HepG2 (cell line): ENCODE results near the gene NOCT. TPM values are rescaled to one million over a fixed set of nuclear protein-coding genes. Genes with fewer than 3 reads are reported as not detected.

ENCODE experiments used
- FOSL1 ChIP-seq: sonication (generic); formaldehyde crosslinking; IDR thresholded peaks from 2 replicates; pipeline ENCODE4 v1.9.0; 2021; ENCODE audit warnings: missing genetic modification reagents, borderline replicate concordance
- GTF3A ChIP-seq: sonication (generic); formaldehyde crosslinking; conservative IDR thresholded peaks from 2 replicates; pipeline ENCODE4 v1.4.0; 2020; ENCODE audit warnings: mild to moderate bottlenecking, missing genetic modification reagents
- MAFK ChIP-seq, 2 experiments: IDR thresholded peaks in 1 of 2; conservative IDR thresholded peaks in 1 of 2; 2 replicates each; pipeline ENCODE4 v1.6.1; 2011; ENCODE audit warnings: improper control_type of control experiment in 2 of 2, low read length in 2 of 2
- XBP1 ChIP-seq: sonication (generic); formaldehyde crosslinking; IDR thresholded peaks from 2 replicates; pipeline ENCODE4 v1.5.0; 2020; ENCODE audit warnings: missing genetic modification reagents
- ZNF644 ChIP-seq: IDR thresholded peaks from 2 replicates; pipeline ENCODE4 v1.6.1; 2016; ENCODE audit warnings: low read depth
- polyA plus RNA-seq, 8 experiments: library from polyadenylated mRNA; depleted of rRNA in 3 of 8; stranded (reverse) in 7 of 8; unstranded in 1 of 8; fragments of >200 nt; fragmentation: Illumina TruSeq in 4 of 8; extraction: Trizol in 4 of 8; gene quantifications; 2 replicates each; pipeline versions ENCODE4 v1.2.1 to v1.2.3, GENCODE V29; 2011 to 2016; ENCODE audit warnings: low read depth in 4 of 8, missing spikeins in 1 of 8, mixed read lengths in 1 of 8; ENCODE audit not compliant: insufficient read depth in 1 of 8
- total RNA-seq, 5 experiments: library from RNA; depleted of rRNA; stranded (reverse); fragments of >200 nt; fragmentation: Illumina TruSeq; extraction: Trizol; gene quantifications; 2 replicates each; pipeline ENCODE4 v1.2.3, GENCODE V29; 2016; ENCODE audit warnings: low read depth in 1 of 5
- TF ChIP-seq, protein P1 (sequence below): sonication (generic); formaldehyde crosslinking; IDR thresholded peaks from 2 replicates; pipeline ENCODE4 v1.5.0; 2020; ENCODE audit warnings: mild to moderate bottlenecking, missing genetic modification reagents, borderline replicate concordance
- TF ChIP-seq, protein P2 (sequence below): IDR thresholded peaks from 2 replicates; pipeline ENCODE4 v1.6.1; 2016; ENCODE audit warnings: mild to moderate bottlenecking
- TF ChIP-seq, protein P3 (sequence below): sonication (generic); formaldehyde crosslinking; IDR thresholded peaks from 2 replicates; pipeline ENCODE4 v1.4.0; 2020; ENCODE audit warnings: missing genetic modification reagents, borderline replicate concordance

The NOCT gene
- total and polyA plus RNA-seq, 2 of the 13 experiments (the other 11 are each of a cell fraction or from before 2014, with no cell fraction given) = 3.6 to 13.1 TPM

DNA sequence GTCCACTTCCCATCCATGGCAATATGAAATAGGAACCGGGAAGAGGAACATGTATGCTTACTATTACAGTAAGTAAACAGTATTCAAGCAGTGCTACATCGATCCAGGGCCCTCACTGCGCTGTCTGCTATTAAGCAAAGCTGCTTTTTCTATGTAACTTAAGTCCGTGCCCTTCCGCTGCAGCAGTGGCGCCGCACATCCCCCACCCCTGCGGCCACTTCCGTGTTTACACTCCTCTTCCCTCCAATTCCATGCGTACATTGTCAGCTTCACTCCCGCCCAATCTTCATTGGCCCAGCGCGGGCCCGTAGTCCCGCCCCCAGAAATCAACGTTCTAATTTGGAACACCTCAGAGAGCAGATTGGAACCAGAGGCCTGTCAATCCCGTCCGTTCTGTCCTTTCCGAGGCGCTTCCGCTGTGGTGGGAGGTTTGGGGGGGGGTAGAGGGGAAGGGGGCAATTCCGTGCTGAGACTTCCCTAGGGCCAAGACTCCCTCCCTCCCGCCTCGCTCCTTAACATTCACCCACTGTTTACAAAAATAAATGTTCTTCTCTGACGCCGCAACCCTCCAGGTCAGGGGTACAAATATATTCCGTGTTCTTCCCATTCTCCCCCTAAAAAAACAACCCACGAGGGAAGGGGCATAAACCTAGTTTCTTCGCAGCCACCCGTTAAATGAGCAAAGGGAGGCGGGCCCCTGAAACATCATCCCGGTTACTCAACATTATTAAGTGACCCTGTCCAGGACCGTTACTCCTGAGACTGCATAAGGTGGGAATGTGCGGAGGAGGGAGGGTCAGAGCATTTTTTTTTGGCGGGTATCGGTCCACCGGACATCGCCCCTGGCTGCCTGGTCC lies 67.4 kb downstream of the NOCT start (continued):
- TF ChIP-seq, protein P1, sequence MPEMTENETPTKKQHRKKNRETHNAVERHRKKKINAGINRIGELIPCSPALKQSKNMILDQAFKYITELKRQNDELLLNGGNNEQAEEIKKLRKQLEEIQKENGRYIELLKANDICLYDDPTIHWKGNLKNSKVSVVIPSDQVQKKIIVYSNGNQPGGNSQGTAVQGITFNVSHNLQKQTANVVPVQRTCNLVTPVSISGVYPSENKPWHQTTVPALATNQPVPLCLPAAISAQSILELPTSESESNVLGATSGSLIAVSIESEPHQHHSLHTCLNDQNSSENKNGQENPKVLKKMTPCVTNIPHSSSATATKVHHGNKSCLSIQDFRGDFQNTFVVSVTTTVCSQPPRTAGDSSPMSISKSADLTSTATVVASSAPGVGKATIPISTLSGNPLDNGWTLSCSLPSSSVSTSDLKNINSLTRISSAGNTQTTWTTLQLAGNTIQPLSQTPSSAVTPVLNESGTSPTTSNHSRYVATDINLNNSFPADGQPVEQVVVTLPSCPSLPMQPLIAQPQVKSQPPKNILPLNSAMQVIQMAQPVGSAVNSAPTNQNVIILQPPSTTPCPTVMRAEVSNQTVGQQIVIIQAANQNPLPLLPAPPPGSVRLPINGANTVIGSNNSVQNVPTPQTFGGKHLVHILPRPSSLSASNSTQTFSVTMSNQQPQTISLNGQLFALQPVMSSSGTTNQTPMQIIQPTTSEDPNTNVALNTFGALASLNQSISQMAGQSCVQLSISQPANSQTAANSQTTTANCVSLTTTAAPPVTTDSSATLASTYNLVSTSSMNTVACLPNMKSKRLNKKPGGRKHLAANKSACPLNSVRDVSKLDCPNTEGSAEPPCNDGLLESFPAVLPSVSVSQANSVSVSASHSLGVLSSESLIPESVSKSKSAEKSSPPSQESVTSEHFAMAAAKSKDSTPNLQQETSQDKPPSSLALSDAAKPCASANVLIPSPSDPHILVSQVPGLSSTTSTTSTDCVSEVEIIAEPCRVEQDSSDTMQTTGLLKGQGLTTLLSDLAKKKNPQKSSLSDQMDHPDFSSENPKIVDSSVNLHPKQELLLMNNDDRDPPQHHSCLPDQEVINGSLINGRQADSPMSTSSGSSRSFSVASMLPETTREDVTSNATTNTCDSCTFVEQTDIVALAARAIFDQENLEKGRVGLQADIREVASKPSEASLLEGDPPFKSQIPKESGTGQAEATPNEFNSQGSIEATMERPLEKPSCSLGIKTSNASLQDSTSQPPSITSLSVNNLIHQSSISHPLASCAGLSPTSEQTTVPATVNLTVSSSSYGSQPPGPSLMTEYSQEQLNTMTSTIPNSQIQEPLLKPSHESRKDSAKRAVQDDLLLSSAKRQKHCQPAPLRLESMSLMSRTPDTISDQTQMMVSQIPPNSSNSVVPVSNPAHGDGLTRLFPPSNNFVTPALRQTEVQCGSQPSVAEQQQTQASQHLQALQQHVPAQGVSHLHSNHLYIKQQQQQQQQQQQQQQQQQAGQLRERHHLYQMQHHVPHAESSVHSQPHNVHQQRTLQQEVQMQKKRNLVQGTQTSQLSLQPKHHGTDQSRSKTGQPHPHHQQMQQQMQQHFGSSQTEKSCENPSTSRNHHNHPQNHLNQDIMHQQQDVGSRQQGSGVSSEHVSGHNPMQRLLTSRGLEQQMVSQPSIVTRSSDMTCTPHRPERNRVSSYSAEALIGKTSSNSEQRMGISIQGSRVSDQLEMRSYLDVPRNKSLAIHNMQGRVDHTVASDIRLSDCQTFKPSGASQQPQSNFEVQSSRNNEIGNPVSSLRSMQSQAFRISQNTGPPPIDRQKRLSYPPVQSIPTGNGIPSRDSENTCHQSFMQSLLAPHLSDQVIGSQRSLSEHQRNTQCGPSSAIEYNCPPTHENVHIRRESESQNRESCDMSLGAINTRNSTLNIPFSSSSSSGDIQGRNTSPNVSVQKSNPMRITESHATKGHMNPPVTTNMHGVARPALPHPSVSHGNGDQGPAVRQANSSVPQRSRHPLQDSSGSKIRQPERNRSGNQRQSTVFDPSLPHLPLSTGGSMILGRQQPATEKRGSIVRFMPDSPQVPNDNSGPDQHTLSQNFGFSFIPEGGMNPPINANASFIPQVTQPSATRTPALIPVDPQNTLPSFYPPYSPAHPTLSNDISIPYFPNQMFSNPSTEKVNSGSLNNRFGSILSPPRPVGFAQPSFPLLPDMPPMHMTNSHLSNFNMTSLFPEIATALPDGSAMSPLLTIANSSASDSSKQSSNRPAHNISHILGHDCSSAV (CRISPR knock-in tag) = no peak
- no peak for TF ChIP-seq XBP1
- TF ChIP-seq, protein P2, sequence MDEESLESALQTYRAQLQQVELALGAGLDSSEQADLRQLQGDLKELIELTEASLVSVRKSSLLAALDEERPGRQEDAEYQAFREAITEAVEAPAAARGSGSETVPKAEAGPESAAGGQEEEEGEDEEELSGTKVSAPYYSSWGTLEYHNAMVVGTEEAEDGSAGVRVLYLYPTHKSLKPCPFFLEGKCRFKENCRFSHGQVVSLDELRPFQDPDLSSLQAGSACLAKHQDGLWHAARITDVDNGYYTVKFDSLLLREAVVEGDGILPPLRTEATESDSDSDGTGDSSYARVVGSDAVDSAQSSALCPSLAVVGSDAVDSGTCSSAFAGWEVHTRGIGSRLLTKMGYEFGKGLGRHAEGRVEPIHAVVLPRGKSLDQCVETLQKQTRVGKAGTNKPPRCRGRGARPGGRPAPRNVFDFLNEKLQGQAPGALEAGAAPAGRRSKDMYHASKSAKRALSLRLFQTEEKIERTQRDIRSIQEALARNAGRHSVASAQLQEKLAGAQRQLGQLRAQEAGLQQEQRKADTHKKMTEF (CRISPR knock-in tag) = peak; percentile 63
- TF ChIP-seq FOSL1 = no peak
- no peak for TF ChIP-seq GTF3A
- TF ChIP-seq, protein P3, sequence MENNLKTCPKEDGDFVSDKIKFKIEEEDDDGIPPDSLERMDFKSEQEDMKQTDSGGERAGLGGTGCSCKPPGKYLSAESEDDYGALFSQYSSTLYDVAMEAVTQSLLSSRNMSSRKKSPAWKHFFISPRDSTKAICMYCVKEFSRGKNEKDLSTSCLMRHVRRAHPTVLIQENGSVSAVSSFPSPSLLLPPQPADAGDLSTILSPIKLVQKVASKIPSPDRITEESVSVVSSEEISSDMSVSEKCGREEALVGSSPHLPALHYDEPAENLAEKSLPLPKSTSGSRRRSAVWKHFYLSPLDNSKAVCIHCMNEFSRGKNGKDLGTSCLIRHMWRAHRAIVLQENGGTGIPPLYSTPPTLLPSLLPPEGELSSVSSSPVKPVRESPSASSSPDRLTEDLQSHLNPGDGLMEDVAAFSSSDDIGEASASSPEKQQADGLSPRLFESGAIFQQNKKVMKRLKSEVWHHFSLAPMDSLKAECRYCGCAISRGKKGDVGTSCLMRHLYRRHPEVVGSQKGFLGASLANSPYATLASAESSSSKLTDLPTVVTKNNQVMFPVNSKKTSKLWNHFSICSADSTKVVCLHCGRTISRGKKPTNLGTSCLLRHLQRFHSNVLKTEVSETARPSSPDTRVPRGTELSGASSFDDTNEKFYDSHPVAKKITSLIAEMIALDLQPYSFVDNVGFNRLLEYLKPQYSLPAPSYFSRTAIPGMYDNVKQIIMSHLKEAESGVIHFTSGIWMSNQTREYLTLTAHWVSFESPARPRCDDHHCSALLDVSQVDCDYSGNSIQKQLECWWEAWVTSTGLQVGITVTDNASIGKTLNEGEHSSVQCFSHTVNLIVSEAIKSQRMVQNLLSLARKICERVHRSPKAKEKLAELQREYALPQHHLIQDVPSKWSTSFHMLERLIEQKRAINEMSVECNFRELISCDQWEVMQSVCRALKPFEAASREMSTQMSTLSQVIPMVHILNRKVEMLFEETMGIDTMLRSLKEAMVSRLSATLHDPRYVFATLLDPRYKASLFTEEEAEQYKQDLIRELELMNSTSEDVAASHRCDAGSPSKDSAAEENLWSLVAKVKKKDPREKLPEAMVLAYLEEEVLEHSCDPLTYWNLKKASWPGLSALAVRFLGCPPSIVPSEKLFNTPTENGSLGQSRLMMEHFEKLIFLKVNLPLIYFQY = no peak
- TF ChIP-seq MAFK (conservative IDR thresholded peaks at IDR 0.05 in 1 of 2, IDR thresholded peaks at IDR 0.05 in 1 of 2; ENCODE audit: low read length in 2 of 2) = no peak
- no peak for TF ChIP-seq ZNF644 (CRISPR knock-in tag)
